OCI-LY3 (cell line): ENCODE data around the gene CCR9.

Experiments used
- H2AFZ ChIP-seq: fragments of 200-600, 300-600 bp; shearing (Covaris generic); 2 replicates; pipeline ENCODE4 v1.6.0; 2014; ENCODE audit warnings: antibody characterized with exemption, low read depth, low read length
- H3K27ac ChIP-seq: fragments of 200-600, 300-600 bp; sonication (generic); 2 replicates; pipeline ENCODE4 v1.5.1; 2014; ENCODE audit warnings: mild to moderate bottlenecking, low read length, moderate library complexity, mixed read lengths
- H3K27me3 ChIP-seq: fragments of 200-600, 300-600 bp; sonication (generic); 2 replicates; pipeline ENCODE4 v1.6.1; 2014; ENCODE audit warnings: low read depth, low read length, mixed read lengths
- H3K36me3 ChIP-seq: fragments of 200-600, 300-600 bp; sonication (generic); replicated peaks from 2 replicates; pipeline ENCODE3; 2014; ENCODE audit warnings: low read depth, low read length, mixed read lengths
- H3K4me1 ChIP-seq: fragments of 300-600, 200-600 bp; sonication (generic); 2 replicates; pipeline ENCODE4 v1.6.1; 2014; ENCODE audit warnings: low read length, mixed read lengths
- H3K4me2 ChIP-seq: fragments of 200-600, 300-600 bp; sonication (generic); 2 replicates; pipeline ENCODE4 v1.6.1; 2014; ENCODE audit warnings: low read length, mixed read lengths
- H3K4me3 ChIP-seq: fragments of 300-600, 200-600 bp; sonication (generic); 2 replicates; pipeline ENCODE4 v1.5.1; 2014; ENCODE audit warnings: antibody characterized with exemption, mild to moderate bottlenecking, low read length, moderate library complexity
- H3K79me2 ChIP-seq: fragments of 300-600, 200-600 bp; shearing (Covaris generic); 2 replicates; pipeline ENCODE4 v1.6.1; 2014; ENCODE audit warnings: mild to moderate bottlenecking, low read length, mixed read lengths
- H3K9ac ChIP-seq: fragments of 300-600, 200-600 bp; shearing (Covaris generic); 2 replicates; pipeline ENCODE4 v1.6.0; 2014; ENCODE audit warnings: mild to moderate bottlenecking, low read length, moderate library complexity
- H3K9me3 ChIP-seq: fragments of 200-600, 300-600 bp; shearing (Covaris generic); 2 replicates; pipeline ENCODE4 v1.6.1; 2014; ENCODE audit warnings: low read length, mixed read lengths; ENCODE audit not compliant: insufficient read depth
- H4K20me1 ChIP-seq: fragments of 200-600, 300-600 bp; sonication (generic); 2 replicates; pipeline ENCODE4 v1.6.1; 2016; ENCODE audit warnings: low read length, mixed read lengths; ENCODE audit not compliant: insufficient read depth
- EZH2phosphoT487 ChIP-seq: fragments of 200-600 bp; shearing (Covaris generic); IDR thresholded peaks from 2 replicates; pipeline ENCODE4 v1.6.1; 2018; ENCODE audit warnings: antibody characterized with exemption, mixed run types, low read depth
- TF ChIP-seq, protein P1 (sequence below): fragments of 200-600, 300-600 bp; sonication (generic); IDR thresholded peaks from 2 replicates; pipeline ENCODE4 v1.5.1; 2014; ENCODE audit warnings: antibody characterized with exemption, low read length, low read depth

The CCR9 gene

DNA sequence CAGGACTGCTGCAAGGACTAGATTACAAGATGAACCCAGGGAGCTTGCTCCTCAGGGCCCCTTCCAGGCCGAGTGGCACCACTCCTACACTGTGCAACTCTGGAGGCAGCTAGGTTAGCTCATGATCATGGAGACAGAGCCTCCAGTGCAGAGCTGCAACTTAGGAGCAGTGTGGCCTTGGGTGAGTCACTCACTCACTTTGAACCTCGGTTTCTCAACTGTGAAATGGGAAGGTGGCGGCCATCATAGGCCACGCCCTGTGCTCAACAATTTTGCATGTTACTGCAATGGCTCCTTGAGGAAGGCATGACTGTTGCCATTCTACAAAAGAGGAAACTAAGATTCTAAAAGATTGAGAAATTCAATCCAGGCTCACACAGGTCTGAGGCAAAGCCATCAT is 45.8 kb downstream of the CCR9 start:
- Histone ChIP-seq H3K4me3 (no peak overlapping the region), H3K4me1 (no peaks in the 10 kb centered on the region), H4K20me1 (no peaks in the 10 kb centered on the region; the same call in none of the 2 replicates), H3K9me3 (no peaks in the 10 kb centered on the region), H3K27me3 (no peaks in the 10 kb centered on the region), H3K79me2 (no peaks in the 10 kb centered on the region), H3K36me3 (peaks cover 65% of the 10 kb centered on the region), H3K4me2 (no peak overlapping the region), H2AFZ (no peak overlapping the region), H3K9ac (no peak overlapping the region), H3K27ac (no peak overlapping the region)
- TF ChIP-seq EZH2phosphoT487 = no peak
- TF ChIP-seq, protein P1, sequence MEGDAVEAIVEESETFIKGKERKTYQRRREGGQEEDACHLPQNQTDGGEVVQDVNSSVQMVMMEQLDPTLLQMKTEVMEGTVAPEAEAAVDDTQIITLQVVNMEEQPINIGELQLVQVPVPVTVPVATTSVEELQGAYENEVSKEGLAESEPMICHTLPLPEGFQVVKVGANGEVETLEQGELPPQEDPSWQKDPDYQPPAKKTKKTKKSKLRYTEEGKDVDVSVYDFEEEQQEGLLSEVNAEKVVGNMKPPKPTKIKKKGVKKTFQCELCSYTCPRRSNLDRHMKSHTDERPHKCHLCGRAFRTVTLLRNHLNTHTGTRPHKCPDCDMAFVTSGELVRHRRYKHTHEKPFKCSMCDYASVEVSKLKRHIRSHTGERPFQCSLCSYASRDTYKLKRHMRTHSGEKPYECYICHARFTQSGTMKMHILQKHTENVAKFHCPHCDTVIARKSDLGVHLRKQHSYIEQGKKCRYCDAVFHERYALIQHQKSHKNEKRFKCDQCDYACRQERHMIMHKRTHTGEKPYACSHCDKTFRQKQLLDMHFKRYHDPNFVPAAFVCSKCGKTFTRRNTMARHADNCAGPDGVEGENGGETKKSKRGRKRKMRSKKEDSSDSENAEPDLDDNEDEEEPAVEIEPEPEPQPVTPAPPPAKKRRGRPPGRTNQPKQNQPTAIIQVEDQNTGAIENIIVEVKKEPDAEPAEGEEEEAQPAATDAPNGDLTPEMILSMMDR = no peak

GRCh38 chr3:45933591-45933990 is 47.2 kb downstream of the CCR9 start:
- no peaks in the 10 kb centered on the region; the same call in none of the 2 replicates for H4K20me1 ChIP-seq
- peaks cover 58% of the 10 kb centered on the region for H3K36me3 ChIP-seq
- TF ChIP-seq EZH2phosphoT487 = no peak
- TF ChIP-seq, protein P1 = no peak
- no peak overlapping the region for H3K4me3 ChIP-seq
- H3K27ac ChIP-seq = no peak overlapping the region
- no peak overlapping the region for H3K9ac ChIP-seq
- no peak overlapping the region for H2AFZ ChIP-seq
- H3K79me2 ChIP-seq = no peaks in the 10 kb centered on the region
- H3K9me3 ChIP-seq = no peaks in the 10 kb centered on the region
- no peaks in the 10 kb centered on the region for H3K27me3 ChIP-seq
- no peaks in the 10 kb centered on the region for H3K4me1 ChIP-seq
- H3K4me2 ChIP-seq = no peak overlapping the region

DNA sequence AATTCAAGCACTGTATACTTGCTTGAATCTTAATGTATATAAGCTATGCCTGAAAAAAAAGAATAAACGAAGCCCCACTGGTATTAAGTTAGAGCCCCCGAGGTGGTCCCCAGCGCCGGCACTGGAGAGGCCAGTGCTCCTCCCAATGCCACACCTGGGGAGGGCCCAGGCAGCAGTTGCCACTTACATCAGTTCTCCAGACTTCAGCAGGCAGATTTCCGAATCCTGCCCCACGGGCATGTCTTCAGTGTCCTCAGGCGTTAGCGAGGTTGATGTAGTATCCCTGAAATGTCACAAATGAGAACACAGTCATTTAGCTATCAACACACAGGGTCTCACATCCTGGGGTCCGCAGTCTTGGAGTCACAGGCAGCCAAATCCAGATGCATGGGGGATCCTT is 49.9 kb downstream of the CCR9 start:
- no peak overlapping the region for H3K4me2 ChIP-seq
- no peaks in the 10 kb centered on the region for H3K9me3 ChIP-seq
- H2AFZ ChIP-seq = no peak overlapping the region
- no peak for TF ChIP-seq EZH2phosphoT487
- TF ChIP-seq, protein P1 = no peak
- no peaks in the 10 kb centered on the region for H3K79me2 ChIP-seq
- no peaks in the 10 kb centered on the region for H3K27me3 ChIP-seq
- H3K36me3 ChIP-seq = peaks cover 52% of the 10 kb centered on the region
- no peak overlapping the region for H3K27ac ChIP-seq
- no peak overlapping the region for H3K9ac ChIP-seq
- H3K4me1 ChIP-seq = peaks cover 12% of the 10 kb centered on the region
- no peaks in the 10 kb centered on the region; the same call in 1 of the 2 replicates for H4K20me1 ChIP-seq
- no peak overlapping the region for H3K4me3 ChIP-seq

DNA sequence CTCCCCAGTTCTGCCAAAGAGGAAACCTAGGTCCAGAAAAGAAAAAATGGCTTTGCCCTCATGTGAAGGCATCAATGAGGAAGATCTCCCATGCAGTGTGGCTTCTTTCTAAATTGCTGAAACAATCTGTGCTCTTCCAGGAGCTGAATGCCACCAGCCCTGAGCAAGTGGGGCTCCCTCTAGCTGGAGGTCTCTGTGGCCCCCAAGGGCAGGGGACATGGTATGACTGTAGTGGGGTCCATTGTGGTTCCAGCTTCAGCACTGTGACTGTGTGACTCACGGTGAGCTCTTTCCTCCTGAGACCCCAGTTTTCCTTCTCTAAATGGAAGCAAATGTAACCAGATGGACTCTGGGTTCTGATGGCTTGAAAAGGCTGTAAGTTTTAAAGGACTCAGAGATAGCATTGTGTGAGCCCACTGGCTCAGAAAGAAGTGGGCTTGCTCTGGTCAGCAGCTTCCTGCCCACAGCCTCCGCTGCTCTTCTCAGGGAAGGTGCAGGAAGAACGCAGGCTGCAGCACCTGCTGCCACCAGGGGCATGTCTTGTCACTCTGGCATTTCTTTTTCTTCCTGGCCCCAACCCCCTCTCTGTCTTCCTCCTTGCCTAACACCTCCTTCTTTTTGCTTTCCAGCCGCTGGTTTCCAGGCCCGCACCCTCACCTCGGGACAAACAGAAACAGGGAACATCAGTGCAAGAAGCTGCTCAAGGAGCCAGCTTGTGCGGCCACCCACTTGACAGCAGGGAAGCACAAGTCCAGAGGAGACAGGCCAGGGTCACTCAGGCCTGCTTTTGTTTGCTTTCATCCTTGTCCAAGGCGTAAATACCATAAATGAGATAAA is 51.1 kb downstream of the CCR9 start:
- H3K9me3 ChIP-seq = no peaks in the 10 kb centered on the region
- H2AFZ ChIP-seq = no peak overlapping the region
- H3K27ac ChIP-seq = no peak overlapping the region
- H3K36me3 ChIP-seq = peaks cover 47% of the 10 kb centered on the region
- H3K4me1 ChIP-seq = peaks cover 12% of the 10 kb centered on the region
- no peak overlapping the region for H3K4me3 ChIP-seq
- no peaks in the 10 kb centered on the region; the same call in 1 of the 2 replicates for H4K20me1 ChIP-seq
- H3K4me2 ChIP-seq = no peak overlapping the region
- H3K79me2 ChIP-seq = no peaks in the 10 kb centered on the region
- TF ChIP-seq, protein P1 = no peak
- TF ChIP-seq EZH2phosphoT487 = no peak
- H3K9ac ChIP-seq = no peak overlapping the region
- no peaks in the 10 kb centered on the region for H3K27me3 ChIP-seq
